ENCODE results near the gene FUT7. TPM values are rescaled to one million over a fixed set of nuclear protein-coding genes. Genes with fewer than 3 reads are reported as not detected.

The FUT7 gene
- total and polyA plus RNA-seq, 2 of the 13 experiments (the other 11 are each of a cell fraction or from before 2014, with no cell fraction given): 0.05 TPM; not detected in 1

GRCh38 chr9:137068539-137069507 lies 36.9 kb upstream of the FUT7 start (continued):
- TF ChIP-seq LBX2 (CRISPR knock-in tag; IDR thresholded peaks at IDR 0.05; ENCODE audit: borderline replicate concordance) (0 out of 2 replicates have a peak, but pooled peaks have one; percentile 34), GABPB1 (CRISPR knock-in tag; IDR thresholded peaks at IDR 0.05) (no peak), ZNF687 (CRISPR knock-in tag; IDR thresholded peaks at IDR 0.05) (peak; percentile 79), HDAC2 (CRISPR knock-in tag; IDR thresholded peaks at IDR 0.05) (peak; percentile 3; the same call in 1 of the 2 replicates), CCDC6 (CRISPR knock-in tag; IDR thresholded peaks at IDR 0.05) (no peak), SIN3A (IDR thresholded peaks at IDR 0.05; ENCODE audit: borderline replicate concordance, low read depth, low read length) (0 out of 2 replicates have a peak, but pooled peaks have one; percentile 34), SRY (CRISPR knock-in tag; IDR thresholded peaks at IDR 0.05) (0 out of 2 replicates have a peak, but pooled peaks have one; percentile 15), UBTF (CRISPR knock-in tag; IDR thresholded peaks at IDR 0.05) (0 out of 2 replicates have a peak, but pooled peaks have one; percentile 0), SIN3B (IDR thresholded peaks at IDR 0.05; ENCODE audit: low read length) (no peak), TEAD3 (CRISPR knock-in tag; optimal IDR thresholded peaks at IDR 0.05; ENCODE audit: borderline replicate concordance) (peak; percentile 1), MAX (IDR thresholded peaks at IDR 0.05) (peak; percentile 42; the same call in 1 of the 2 replicates), RELA (CRISPR knock-in tag; IDR thresholded peaks at IDR 0.05) (no peak), ZNF839 (CRISPR knock-in tag; IDR thresholded peaks at IDR 0.05; ENCODE audit: borderline replicate concordance) (no peak), ZNF205 (CRISPR knock-in tag; IDR thresholded peaks at IDR 0.05) (0 out of 2 replicates have a peak, but pooled peaks have one; percentile 9), E2F5 (CRISPR knock-in tag; conservative IDR thresholded peaks at IDR 0.05) (no peak), ZFP91 (CRISPR knock-in tag; IDR thresholded peaks at IDR 0.05; ENCODE audit: borderline replicate concordance) (0 out of 2 replicates have a peak, but pooled peaks have one; percentile 28), ZNF331 (CRISPR knock-in tag; IDR thresholded peaks at IDR 0.05) (no peak), ZNF30 (CRISPR knock-in tag; IDR thresholded peaks at IDR 0.05) (peak; percentile 15; the same call in 1 of the 2 replicates)
